Activated CD4-positive, alpha-beta T cell treated with anti-CD3 and anti-CD28 coated beads, Interleukin-2, amount 50 U/mL, for 16 hours (primary cell): ENCODE measurements around the gene RNF10.
"Not testable (repeated sequence)": the region's sequence is repeated elsewhere in the genome, so short reads cannot be mapped to it uniquely, and the experiment has no call there.

Experiments
- DNase-seq: peaks from one replicate; pipeline ENCODE4 v3.0.0-alpha.2; 2020

RNF10 gene

GRCh38 chr12:120581998-120582397 lies 47.8 kb downstream of the RNF10 start:
- DNase-seq: peak; percentile 21

GRCh38 chr12:120583478-120584030 lies 49.4 kb downstream of the RNF10 start:
- DNase-seq: peak; percentile 83

GRCh38 chr12:120584343-120585149 lies 50.4 kb downstream of the RNF10 start:
- peak; percentile 46 for DNase-seq

- no peak for DNase-seq
These were observed 52.0 kb downstream of the RNF10 start for GRCh38 chr12:120586206-120586605.

GRCh38 chr12:120586860-120587259 lies 52.7 kb downstream of the RNF10 start:
- DNase-seq: no peak

- no peak for DNase-seq
These were observed 54.2 kb downstream of the RNF10 start for GRCh38 chr12:120588371-120588770.

- DNase-seq: no peak
These were observed 55.1 kb downstream of the RNF10 start for GRCh38 chr12:120588948-120589930.

- no peak for DNase-seq
These were observed 56.7 kb downstream of the RNF10 start for GRCh38 chr12:120590741-120591407.

GRCh38 chr12:120592121-120593049 lies 58.2 kb downstream of the RNF10 start:
- DNase-seq: no peak

GRCh38 chr12:120596901-120597300 lies 62.7 kb downstream of the RNF10 start:
- DNase-seq: no peak

GRCh38 chr12:120597861-120598260 lies 63.7 kb downstream of the RNF10 start:
- no peak for DNase-seq

- no peak for DNase-seq
These were observed 64.7 kb downstream of the RNF10 start for GRCh38 chr12:120598674-120599463.

GRCh38 chr12:120599672-120600552 lies 65.8 kb downstream of the RNF10 start:
- no peak for DNase-seq

GRCh38 chr12:120602416-120602815 lies 68.3 kb downstream of the RNF10 start:
- not testable (repeated sequence) for DNase-seq

- no peak for DNase-seq
These were observed 76.4 kb downstream of the RNF10 start for GRCh38 chr12:120610560-120610959.

GRCh38 chr12:120611534-120611933 lies 77.4 kb downstream of the RNF10 start:
- DNase-seq: not testable (repeated sequence)

GRCh38 chr12:120614848-120615247 lies 80.7 kb downstream of the RNF10 start:
- no peak for DNase-seq

GRCh38 chr12:120617193-120617592 lies 83.0 kb downstream of the RNF10 start:
- not testable (repeated sequence) for DNase-seq

- DNase-seq: not testable (repeated sequence)
These were observed 83.6 kb downstream of the RNF10 start for GRCh38 chr12:120617767-120618166.
